ENCODE measurements around the gene SLC9A9. TPM values are rescaled to one million over a fixed set of nuclear protein-coding genes. Genes with fewer than 3 reads are reported as not detected.

The SLC9A9 gene
- polyA plus RNA-seq, 1 experiment: 13.4 TPM

DNA sequence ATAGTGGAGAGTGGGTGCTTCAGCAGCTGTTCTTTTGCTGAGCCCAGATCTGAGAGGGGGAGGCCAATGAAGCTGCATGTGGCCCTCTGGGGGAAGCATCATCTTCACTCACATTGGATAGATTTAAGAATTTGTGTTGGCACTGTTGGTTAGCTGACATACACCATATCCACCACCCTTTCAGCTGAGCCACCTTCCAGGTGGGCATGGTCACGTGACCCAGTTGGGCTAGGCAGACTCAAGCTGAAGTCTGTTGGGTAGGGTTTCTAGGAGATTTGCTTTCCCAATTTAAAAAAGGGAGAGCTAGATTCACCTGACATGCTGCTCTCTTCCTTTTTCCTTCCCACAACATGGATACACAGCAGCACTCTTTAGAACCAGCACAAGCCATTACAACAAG is 417.7 kb downstream of the SLC9A9 start:
- TF ChIP-seq, protein P1, sequence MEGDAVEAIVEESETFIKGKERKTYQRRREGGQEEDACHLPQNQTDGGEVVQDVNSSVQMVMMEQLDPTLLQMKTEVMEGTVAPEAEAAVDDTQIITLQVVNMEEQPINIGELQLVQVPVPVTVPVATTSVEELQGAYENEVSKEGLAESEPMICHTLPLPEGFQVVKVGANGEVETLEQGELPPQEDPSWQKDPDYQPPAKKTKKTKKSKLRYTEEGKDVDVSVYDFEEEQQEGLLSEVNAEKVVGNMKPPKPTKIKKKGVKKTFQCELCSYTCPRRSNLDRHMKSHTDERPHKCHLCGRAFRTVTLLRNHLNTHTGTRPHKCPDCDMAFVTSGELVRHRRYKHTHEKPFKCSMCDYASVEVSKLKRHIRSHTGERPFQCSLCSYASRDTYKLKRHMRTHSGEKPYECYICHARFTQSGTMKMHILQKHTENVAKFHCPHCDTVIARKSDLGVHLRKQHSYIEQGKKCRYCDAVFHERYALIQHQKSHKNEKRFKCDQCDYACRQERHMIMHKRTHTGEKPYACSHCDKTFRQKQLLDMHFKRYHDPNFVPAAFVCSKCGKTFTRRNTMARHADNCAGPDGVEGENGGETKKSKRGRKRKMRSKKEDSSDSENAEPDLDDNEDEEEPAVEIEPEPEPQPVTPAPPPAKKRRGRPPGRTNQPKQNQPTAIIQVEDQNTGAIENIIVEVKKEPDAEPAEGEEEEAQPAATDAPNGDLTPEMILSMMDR (IDR thresholded peaks at IDR 0.05; ENCODE audit: low read depth, low read length): no peak
- no peak for DNase-seq (ENCODE audit: low read depth, low spot score)
- CTCF ChIA-PET: no interaction called here
- Histone ChIP-seq H3K27me3 (ENCODE audit: control insufficient read depth, insufficient read depth, low read length) (no peaks in the 10 kb centered on the region), H3K9me3 (ENCODE audit: control insufficient read depth, insufficient read depth, low read length) (no peaks in the 10 kb centered on the region), H3K27ac (ENCODE audit: low read depth, low read length) (no peak overlapping the region), H3K4me3 (ENCODE audit: low read depth, low read length) (no peak overlapping the region)
- POLR2A ChIA-PET: no interaction called here

DNA sequence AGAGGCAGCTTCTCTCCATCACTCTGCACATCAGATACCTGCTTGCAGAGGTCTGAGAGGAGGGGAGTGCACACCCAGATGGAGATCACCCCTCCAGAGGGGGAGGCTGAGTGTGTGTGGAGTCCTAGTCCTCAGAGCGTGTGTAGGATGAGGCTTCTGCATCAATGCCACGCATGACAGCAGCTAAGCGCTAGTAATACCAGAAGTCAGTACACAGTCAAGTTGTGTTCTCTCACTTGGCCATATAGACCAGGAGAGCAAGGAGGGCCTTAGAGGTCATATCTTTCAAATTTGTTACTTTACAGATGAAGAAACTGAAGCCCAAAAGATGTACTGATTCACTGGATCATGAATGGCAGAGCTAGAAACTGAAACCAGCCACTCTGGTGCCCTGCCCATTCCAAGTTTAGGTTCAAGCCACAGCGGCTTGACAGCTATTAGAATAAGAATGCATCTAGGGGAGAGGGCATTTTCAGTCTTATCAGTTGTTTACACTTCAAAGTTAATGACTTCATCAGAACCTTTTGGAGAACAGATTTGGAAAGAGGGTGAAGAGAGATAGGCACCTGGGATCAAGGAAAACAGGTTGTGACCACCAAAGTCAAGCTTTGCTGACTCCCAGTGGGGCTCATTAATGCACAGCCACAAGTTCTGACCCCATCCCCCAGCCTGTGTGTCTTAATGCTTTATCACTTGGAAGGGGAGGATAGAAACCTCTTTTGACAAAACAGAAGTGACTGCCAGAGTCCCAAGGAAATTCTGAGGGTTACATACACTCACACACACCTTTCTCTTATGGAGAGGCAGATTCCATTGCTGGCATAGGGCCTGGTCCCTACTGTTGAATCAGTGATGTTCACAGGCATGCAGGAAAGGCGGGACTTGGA is 418.4 kb downstream of the SLC9A9 start:
- H3K4me3 ChIP-seq (ENCODE audit: low read depth, low read length): no peak overlapping the region
- no peak for DNase-seq (ENCODE audit: low read depth, low spot score)
- H3K9me3 ChIP-seq (ENCODE audit: control insufficient read depth, insufficient read depth, low read length): no peaks in the 10 kb centered on the region
- no peaks in the 10 kb centered on the region for H3K27me3 ChIP-seq (ENCODE audit: control insufficient read depth, insufficient read depth, low read length)
- H3K27ac ChIP-seq (ENCODE audit: low read depth, low read length): no peak overlapping the region
- TF ChIP-seq, protein P1 (IDR thresholded peaks at IDR 0.05; ENCODE audit: low read depth, low read length): no peak
- ChIA-PET CTCF (no interaction called here), POLR2A (no interaction called here)

DNA sequence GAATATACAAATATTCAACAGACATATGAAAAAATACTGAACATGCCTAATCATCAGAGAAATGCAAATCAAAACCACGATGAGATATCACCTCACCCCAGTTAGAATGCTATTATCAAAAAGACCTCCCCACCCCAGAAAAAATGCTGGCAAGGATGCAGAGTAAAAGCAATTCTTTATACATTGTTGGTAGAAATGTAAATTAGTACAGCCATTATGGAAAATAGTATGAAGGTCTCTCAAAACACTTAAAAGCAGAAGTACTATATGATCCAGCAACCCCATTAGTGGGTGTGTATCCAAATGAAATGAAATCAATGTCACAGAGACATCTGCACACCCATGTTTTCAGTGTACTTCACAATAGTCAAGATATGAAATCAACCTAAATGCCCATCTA is 420.0 kb downstream of the SLC9A9 start:
- POLR2A ChIA-PET: no interaction called here
- H3K9me3 ChIP-seq (ENCODE audit: control insufficient read depth, insufficient read depth, low read length): no peaks in the 10 kb centered on the region
- CTCF ChIA-PET: no interaction called here
- DNase-seq (ENCODE audit: low read depth, low spot score): no peak
- H3K27me3 ChIP-seq (ENCODE audit: control insufficient read depth, insufficient read depth, low read length): no peaks in the 10 kb centered on the region
- TF ChIP-seq, protein P1 (IDR thresholded peaks at IDR 0.05; ENCODE audit: low read depth, low read length): no peak
- no peak overlapping the region for H3K27ac ChIP-seq (ENCODE audit: low read depth, low read length)
- no peak overlapping the region for H3K4me3 ChIP-seq (ENCODE audit: low read depth, low read length)

DNA sequence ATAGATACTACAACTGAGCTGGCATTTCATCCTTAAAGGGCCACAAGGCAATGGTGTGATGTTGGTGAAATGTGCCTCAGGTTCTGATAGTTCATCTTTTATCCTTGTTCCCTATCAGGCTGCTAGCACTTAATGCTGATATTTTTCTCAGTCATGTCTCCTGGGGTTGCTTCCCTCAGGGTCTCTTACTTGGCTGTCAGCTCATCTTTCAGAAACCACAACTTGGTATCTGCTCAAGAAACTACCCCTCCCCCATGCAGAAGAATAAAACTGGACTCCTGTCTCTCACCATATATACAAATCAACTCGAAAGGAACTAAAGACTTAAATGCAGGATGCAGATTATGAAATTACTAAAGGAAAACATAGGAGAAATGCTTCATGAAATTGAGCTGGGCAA is 420.6 kb downstream of the SLC9A9 start:
- Histone ChIP-seq H3K4me3 (ENCODE audit: low read depth, low read length) (no peak overlapping the region), H3K27me3 (ENCODE audit: control insufficient read depth, insufficient read depth, low read length) (no peaks in the 10 kb centered on the region), H3K27ac (ENCODE audit: low read depth, low read length) (no peak overlapping the region), H3K9me3 (ENCODE audit: control insufficient read depth, insufficient read depth, low read length) (no peaks in the 10 kb centered on the region)
- POLR2A ChIA-PET: no interaction called here
- no peak for DNase-seq (ENCODE audit: low read depth, low spot score)
- TF ChIP-seq, protein P1 (IDR thresholded peaks at IDR 0.05; ENCODE audit: low read depth, low read length): no peak
- CTCF ChIA-PET: no interaction called here

DNA sequence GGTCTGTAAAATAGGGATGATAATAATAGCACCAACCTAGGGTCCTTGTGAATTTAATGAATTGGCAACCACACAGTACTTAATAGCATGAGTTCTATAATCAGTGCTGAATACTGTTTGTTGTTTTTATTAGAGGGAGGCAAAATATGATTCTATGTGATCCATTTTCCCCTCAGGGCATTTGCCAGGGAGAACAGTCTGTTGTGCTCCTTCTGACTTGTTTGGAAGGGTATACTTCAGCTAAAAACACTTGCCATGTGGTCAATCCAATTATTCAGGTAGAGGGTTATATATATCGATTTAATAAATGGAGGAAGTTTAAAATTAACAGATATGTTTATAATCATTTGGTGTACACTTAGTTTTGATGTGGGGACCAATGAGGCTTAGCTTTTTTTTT is 423.4 kb downstream of the SLC9A9 start:
- ChIA-PET POLR2A (no interaction called here), CTCF (no interaction called here)
- no peaks in the 10 kb centered on the region for H3K27me3 ChIP-seq (ENCODE audit: control insufficient read depth, insufficient read depth, low read length)
- H3K9me3 ChIP-seq (ENCODE audit: control insufficient read depth, insufficient read depth, low read length): no peaks in the 10 kb centered on the region
- no peak for DNase-seq (ENCODE audit: low read depth, low spot score)
- TF ChIP-seq, protein P1 (IDR thresholded peaks at IDR 0.05; ENCODE audit: low read depth, low read length): no peak
- no peak overlapping the region for H3K27ac ChIP-seq (ENCODE audit: low read depth, low read length)
- no peak overlapping the region for H3K4me3 ChIP-seq (ENCODE audit: low read depth, low read length)

All from AG04450 (cell line).